ENCODE measurements around the gene SLC25A44. TPM values are rescaled to one million over a fixed set of nuclear protein-coding genes. Genes with fewer than 3 reads are reported as not detected.
A peak's percentile ranks its signal among the peaks of the same experiment; 100 is the strongest.

The SLC25A44 gene
- total RNA-seq, 2 experiments from 2014 or later: 11.6 to 13.0 TPM

GRCh38 chr1:156163712-156164111 is 30.2 kb upstream of the SLC25A44 start:
- peaks cover 15% of the 10 kb centered on the region for H3K4me1 ChIP-seq (ENCODE audit: insufficient read depth, low read length)
- no peaks in the 10 kb centered on the region for H3K9me3 ChIP-seq (ENCODE audit: control insufficient read depth in 1 of 2, insufficient read depth in 1 of 2, low read length in 2 of 2)
- H3K9me3 Mint-ChIP-seq: no peaks in the 10 kb centered on the region
- no peak overlapping the region for H3K4me3 ChIP-seq (ENCODE audit: low read length)
- no peak overlapping the region for H3K27ac Mint-ChIP-seq
- TF ChIP-seq, protein P1, sequence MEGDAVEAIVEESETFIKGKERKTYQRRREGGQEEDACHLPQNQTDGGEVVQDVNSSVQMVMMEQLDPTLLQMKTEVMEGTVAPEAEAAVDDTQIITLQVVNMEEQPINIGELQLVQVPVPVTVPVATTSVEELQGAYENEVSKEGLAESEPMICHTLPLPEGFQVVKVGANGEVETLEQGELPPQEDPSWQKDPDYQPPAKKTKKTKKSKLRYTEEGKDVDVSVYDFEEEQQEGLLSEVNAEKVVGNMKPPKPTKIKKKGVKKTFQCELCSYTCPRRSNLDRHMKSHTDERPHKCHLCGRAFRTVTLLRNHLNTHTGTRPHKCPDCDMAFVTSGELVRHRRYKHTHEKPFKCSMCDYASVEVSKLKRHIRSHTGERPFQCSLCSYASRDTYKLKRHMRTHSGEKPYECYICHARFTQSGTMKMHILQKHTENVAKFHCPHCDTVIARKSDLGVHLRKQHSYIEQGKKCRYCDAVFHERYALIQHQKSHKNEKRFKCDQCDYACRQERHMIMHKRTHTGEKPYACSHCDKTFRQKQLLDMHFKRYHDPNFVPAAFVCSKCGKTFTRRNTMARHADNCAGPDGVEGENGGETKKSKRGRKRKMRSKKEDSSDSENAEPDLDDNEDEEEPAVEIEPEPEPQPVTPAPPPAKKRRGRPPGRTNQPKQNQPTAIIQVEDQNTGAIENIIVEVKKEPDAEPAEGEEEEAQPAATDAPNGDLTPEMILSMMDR (IDR thresholded peaks at IDR 0.05): no peak
- H3K4me1 Mint-ChIP-seq (ENCODE audit: low read depth): peaks cover 26% of the 10 kb centered on the region
- DNase-seq: peak in 1 of 14 experiments; percentile 26
- no peaks in the 10 kb centered on the region for H3K36me3 ChIP-seq (ENCODE audit: insufficient read depth, low read length)
- H3K27me3 Mint-ChIP-seq: no peaks in the 10 kb centered on the region
- CTCF ChIA-PET: interaction anchor here (0.7 to 0.8 kb wide), 2 partner anchors 11 to 22 kb away, joined by 4 to 7 read pairs; no protein-coding TSS in a partner anchor
- peak overlapping the region; percentile 20 for H3K4me3 Mint-ChIP-seq
- no peak overlapping the region for H3K27ac ChIP-seq (ENCODE audit: low read depth in 1 of 2, low read length in 2 of 2)
- ATAC-seq (ENCODE audit: poor library complexity): no peak
- intact Hi-C loops (cut with DNase I, micrococcal nuclease): no loop called here
- POLR2A ChIA-PET: interaction anchor here (0.6 to 1.7 kb wide), 4 partner anchors 8 to 49 kb away, joined by 3 to 7 read pairs (median 4); partner anchors contain the start of gene PMF1
- peaks cover 4% of the 10 kb centered on the region for H3K36me3 Mint-ChIP-seq (ENCODE audit: low read depth)
- no peaks in the 10 kb centered on the region for H3K27me3 ChIP-seq (ENCODE audit: control insufficient read depth in 1 of 2, insufficient read depth in 2 of 2, low read length in 2 of 2)

DNA sequence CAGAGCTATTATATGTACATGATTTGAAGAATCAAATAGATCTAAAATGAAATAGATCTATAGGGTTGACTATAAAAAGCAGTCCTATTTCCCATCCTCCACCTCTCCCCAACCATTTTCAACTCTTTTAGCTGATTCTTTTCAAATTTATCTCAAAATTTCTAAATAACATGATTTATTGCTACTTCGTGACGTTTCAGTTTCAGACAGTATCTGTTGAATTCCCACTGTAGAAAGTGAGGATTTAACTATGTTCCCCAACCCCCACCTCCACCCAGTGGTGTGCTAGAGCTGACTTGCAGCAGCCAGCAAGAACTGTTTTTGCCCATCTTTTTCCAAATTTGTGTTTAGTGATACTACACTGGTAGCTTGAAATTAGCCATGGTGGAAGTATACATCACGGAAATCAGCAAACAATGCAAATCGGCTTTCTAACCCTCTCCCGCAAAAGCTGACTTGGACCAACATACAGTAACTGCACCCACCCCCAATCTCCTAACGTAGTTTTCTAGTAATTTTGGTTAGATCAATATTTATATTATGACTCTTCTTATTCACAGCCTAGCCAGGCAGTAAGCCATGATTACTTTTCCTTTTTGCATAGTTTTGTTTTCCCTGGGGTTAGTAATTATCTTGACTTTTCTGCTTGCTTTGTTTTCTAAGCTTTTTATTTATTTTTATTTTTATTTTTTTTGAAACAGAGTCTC is 29.6 kb upstream of the SLC25A44 start:
- Histone ChIP-seq H3K9me3 (ENCODE audit: control insufficient read depth in 1 of 2, insufficient read depth in 1 of 2, low read length in 2 of 2) (no peaks in the 10 kb centered on the region), H3K27me3 (ENCODE audit: control insufficient read depth in 1 of 2, insufficient read depth in 2 of 2, low read length in 2 of 2) (no peaks in the 10 kb centered on the region), H3K27ac (ENCODE audit: low read depth in 1 of 2, low read length in 2 of 2) (no peak overlapping the region), H3K4me1 (ENCODE audit: insufficient read depth, low read length) (peaks cover 13% of the 10 kb centered on the region), H3K4me3 (ENCODE audit: low read length) (no peak overlapping the region), H3K36me3 (ENCODE audit: insufficient read depth, low read length) (no peaks in the 10 kb centered on the region)
- H3K27me3 Mint-ChIP-seq: no peaks in the 10 kb centered on the region
- intact Hi-C loops (cut with DNase I, micrococcal nuclease): no loop called here
- H3K36me3 Mint-ChIP-seq (ENCODE audit: low read depth): peaks cover 4% of the 10 kb centered on the region
- no peaks in the 10 kb centered on the region for H3K9me3 Mint-ChIP-seq
- peak overlapping the region; percentile 20 for H3K4me3 Mint-ChIP-seq
- TF ChIP-seq, protein P1 (IDR thresholded peaks at IDR 0.05): no peak
- DNase-seq (no peak), ATAC-seq (ENCODE audit: poor library complexity) (no peak)
- peaks cover 21% of the 10 kb centered on the region for H3K4me1 Mint-ChIP-seq (ENCODE audit: low read depth)
- POLR2A ChIA-PET: interaction anchor here (0.6 to 1.7 kb wide), 4 partner anchors 9 to 48 kb away, joined by 3 to 7 read pairs (median 4); partner anchors contain the start of gene PMF1
- no peak overlapping the region for H3K27ac Mint-ChIP-seq
- CTCF ChIA-PET: interaction anchor here (0.7 to 1.5 kb wide), 4 partner anchors 10 to 68 kb away, joined by 3 to 7 read pairs (median 4); no protein-coding TSS in a partner anchor

GRCh38 chr1:156165083-156165482 is 28.8 kb upstream of the SLC25A44 start:
- no peaks in the 10 kb centered on the region for H3K9me3 ChIP-seq (ENCODE audit: control insufficient read depth in 1 of 2, insufficient read depth in 1 of 2, low read length in 2 of 2)
- Mint-ChIP-seq H3K9me3 (no peaks in the 10 kb centered on the region), H3K27me3 (no peaks in the 10 kb centered on the region), H3K4me1 (ENCODE audit: low read depth) (peaks cover 14% of the 10 kb centered on the region), H3K4me3 (no peak overlapping the region), H3K27ac (no peak overlapping the region), H3K36me3 (ENCODE audit: low read depth) (peaks cover 4% of the 10 kb centered on the region)
- ChIA-PET POLR2A (interaction anchor here (1.4 to 1.7 kb wide), 2 partner anchors 9 to 48 kb away, joined by 5 to 7 read pairs; partner anchors contain the start of gene PMF1), CTCF (interaction anchor here (1.1 to 1.5 kb wide), 2 partner anchors 60 to 68 kb away, joined by 3 read pairs; no protein-coding TSS in a partner anchor)
- TF ChIP-seq, protein P1 (IDR thresholded peaks at IDR 0.05): no peak
- ATAC-seq (ENCODE audit: poor library complexity) (no peak), DNase-seq (peak in 2 of 14 experiments; percentile 71 to 82)
- peaks cover 12% of the 10 kb centered on the region for H3K4me1 ChIP-seq (ENCODE audit: insufficient read depth, low read length)
- no peak overlapping the region for H3K27ac ChIP-seq (ENCODE audit: low read depth in 1 of 2, low read length in 2 of 2)
- no peaks in the 10 kb centered on the region for H3K27me3 ChIP-seq (ENCODE audit: control insufficient read depth in 1 of 2, insufficient read depth in 2 of 2, low read length in 2 of 2)
- no peaks in the 10 kb centered on the region for H3K36me3 ChIP-seq (ENCODE audit: insufficient read depth, low read length)
- intact Hi-C loops (cut with DNase I, micrococcal nuclease): no loop called here
- H3K4me3 ChIP-seq (ENCODE audit: low read length): no peak overlapping the region

Measured in CD4-positive, alpha-beta T cell (primary cell).